Measurements from ENCODE around the gene AKAP13. TPM values are rescaled to one million over a fixed set of nuclear protein-coding genes. Genes with fewer than 3 reads are reported as not detected.
A peak's percentile ranks its signal among the peaks of the same experiment; 100 is the strongest.

The AKAP13 gene
- total RNA-seq, 4 donors from 2014 or later = 332 to 362 (median 351) TPM

DNA sequence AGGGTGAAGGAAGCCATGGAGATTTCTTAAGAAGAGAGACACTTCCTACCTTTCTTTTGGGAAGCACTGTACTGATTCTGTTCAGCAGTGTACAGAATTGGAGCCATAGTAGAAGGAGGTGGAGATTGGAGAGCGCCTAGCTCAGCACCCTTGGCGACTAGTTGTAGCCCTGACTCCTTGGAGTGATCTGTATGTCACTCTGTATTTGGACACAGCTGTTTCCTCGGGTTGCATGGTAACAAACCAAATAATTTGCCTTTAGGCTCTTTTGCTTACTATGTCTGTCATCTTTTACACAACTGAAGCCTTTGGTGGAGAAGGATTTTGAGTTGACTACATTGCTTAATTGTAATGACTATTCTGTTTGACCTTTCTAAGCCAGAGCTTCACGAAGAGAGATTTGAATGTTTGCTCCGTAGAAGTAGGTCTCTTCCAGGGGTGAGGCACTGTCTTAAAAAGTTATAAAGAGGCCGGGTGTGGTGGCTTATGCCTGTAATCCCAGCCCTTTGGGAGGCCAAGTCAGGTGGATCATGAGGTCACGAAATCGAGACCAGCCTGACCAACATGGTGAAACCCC lies 77.1 kb downstream of the AKAP13 start:
- no peak for TF ChIP-seq POLR2A (IDR thresholded peaks at IDR 0.05)
- no peak for TF ChIP-seq CTCF (IDR thresholded peaks at IDR 0.05)
- no peak for TF ChIP-seq EP300 (IDR thresholded peaks at IDR 0.05)
- no peak overlapping the region for H3K27ac ChIP-seq
- WGBS, 2 donors = 76 to 79% methylated on average over 8 of the region's 8 CpGs

GRCh38 chr15:85458764-85459163 lies 78.4 kb downstream of the AKAP13 start:
- TF ChIP-seq CTCF (IDR thresholded peaks at IDR 0.05) (no peak), EP300 (IDR thresholded peaks at IDR 0.05) (no peak), POLR2A (IDR thresholded peaks at IDR 0.05) (no peak)
- no peaks in the 10 kb centered on the region for H3K9me3 ChIP-seq
- no peaks in the 10 kb centered on the region for H3K27me3 ChIP-seq
- 71 to 100% methylated on average over 2 of the region's 2 CpGs for WGBS, 2 donors
- DNase-seq (ENCODE audit: low spot score in 2 of 2) = no peak
- H3K36me3 ChIP-seq = no peaks in the 10 kb centered on the region
- H3K27ac ChIP-seq = no peak overlapping the region
- no peak overlapping the region for H3K4me3 ChIP-seq
- H3K4me1 ChIP-seq = peaks cover 0 to 15% (median 3%) of the 10 kb centered on the region in 4 donors

More for the DNA sequence above, 77.1 kb downstream of the AKAP13 start:
- Histone ChIP-seq H3K36me3 (no peaks in the 10 kb centered on the region), H3K27me3 (no peaks in the 10 kb centered on the region), H3K4me3 (no peak overlapping the region), H3K4me1 (peaks cover 0 to 8% (median 4%) of the 10 kb centered on the region in 4 donors), H3K9me3 (no peaks in the 10 kb centered on the region)
- DNase-seq (ENCODE audit: low spot score in 2 of 2) = no peak

DNA sequence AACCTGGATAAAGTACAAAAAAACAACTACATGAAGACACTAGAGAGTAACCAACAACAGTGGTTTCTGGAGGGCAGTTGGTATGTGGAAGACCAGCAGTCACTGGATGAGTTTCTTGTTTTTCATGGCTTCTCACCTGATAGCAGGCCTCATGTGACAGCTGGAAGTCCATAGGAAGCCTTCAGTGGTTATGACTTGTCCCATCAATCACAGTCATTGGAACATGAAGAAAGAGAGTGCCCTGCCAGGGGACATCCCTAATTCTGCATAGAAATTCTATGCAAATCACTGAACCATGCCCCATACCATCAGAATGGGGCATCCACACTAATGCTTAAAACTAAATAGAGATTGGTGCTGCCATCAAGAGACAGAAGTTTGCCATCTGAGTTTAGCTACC lies 81.6 kb downstream of the AKAP13 start:
- no peaks in the 10 kb centered on the region for H3K27me3 ChIP-seq
- no peak overlapping the region for H3K4me3 ChIP-seq
- no peak for DNase-seq (ENCODE audit: low spot score in 2 of 2)
- TF ChIP-seq POLR2A (IDR thresholded peaks at IDR 0.05) = no peak
- no peak for TF ChIP-seq EP300 (IDR thresholded peaks at IDR 0.05)
- TF ChIP-seq CTCF (IDR thresholded peaks at IDR 0.05) = no peak
- H3K4me1 ChIP-seq = peaks cover 0 to 12% (median 5%) of the 10 kb centered on the region in 4 donors
- no peaks in the 10 kb centered on the region for H3K36me3 ChIP-seq
- no peaks in the 10 kb centered on the region for H3K9me3 ChIP-seq
- no peak overlapping the region for H3K27ac ChIP-seq

DNA sequence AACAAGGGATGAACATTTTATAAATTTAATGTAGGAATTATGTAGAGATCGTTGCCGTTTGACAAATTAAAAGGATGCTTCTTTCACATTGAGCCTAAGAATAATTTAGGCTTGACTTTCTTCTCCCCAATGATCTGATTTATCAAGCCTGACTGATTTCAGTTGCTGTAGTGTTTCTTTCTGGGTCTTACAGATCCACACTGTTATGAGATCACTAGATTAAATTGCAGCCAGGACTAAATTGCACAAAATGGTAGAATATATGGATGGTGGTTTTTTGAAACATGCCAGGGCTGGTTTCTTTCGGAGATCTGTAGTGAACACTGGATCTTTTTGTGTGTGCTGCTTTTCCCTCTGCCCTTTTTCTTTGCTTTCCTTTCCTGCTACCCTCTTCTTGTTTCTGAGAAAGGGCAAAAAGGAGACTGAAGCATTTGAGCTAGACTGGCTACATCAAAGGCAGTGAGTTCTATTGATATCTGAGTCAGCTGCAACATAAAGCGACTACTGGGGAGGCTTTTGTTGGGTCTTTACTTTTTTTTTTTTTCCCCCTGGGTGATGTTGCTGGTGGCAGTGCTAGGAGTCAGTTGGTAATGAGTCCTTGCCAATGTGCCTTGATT lies 83.0 kb downstream of the AKAP13 start:
- Histone ChIP-seq H3K36me3 (no peaks in the 10 kb centered on the region), H3K27me3 (no peaks in the 10 kb centered on the region), H3K4me1 (peaks cover 0 to 12% (median 5%) of the 10 kb centered on the region in 4 donors), H3K4me3 (no peak overlapping the region), H3K27ac (peak overlapping the region in 1 of 4 donors; percentile 40), H3K9me3 (no peaks in the 10 kb centered on the region)
- 67 to 70% methylated on average over 4 of the region's 4 CpGs for WGBS, 2 donors
- TF ChIP-seq CTCF (IDR thresholded peaks at IDR 0.05) = no peak
- TF ChIP-seq EP300 (IDR thresholded peaks at IDR 0.05) = no peak
- DNase-seq (ENCODE audit: low spot score in 2 of 2) = no peak

DNA sequence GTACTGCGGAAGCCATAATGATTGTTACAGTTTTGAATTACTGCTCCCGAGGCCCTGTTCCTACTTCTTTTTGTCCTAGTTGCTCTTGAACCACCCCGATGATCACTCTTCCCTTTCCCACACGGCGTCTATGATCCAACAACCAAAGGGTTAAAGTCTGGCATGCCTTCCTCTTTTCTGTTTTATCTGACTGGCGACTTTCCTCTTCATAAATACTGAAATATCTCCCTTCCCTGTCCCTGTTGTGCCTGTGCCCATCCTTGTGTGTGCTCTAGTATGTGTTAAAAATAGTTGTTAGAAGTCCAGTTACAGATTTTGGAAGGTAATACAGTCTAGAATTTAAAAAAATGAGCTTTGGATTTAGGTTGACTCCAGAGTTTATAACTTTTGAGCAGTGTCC lies 83.6 kb downstream of the AKAP13 start:
- 45 to 59% methylated on average over 6 of the region's 6 CpGs for WGBS, 2 donors
- no peaks in the 10 kb centered on the region for H3K27me3 ChIP-seq
- H3K9me3 ChIP-seq = no peaks in the 10 kb centered on the region
- TF ChIP-seq POLR2A (IDR thresholded peaks at IDR 0.05) (no peak), EP300 (IDR thresholded peaks at IDR 0.05) (no peak), CTCF (IDR thresholded peaks at IDR 0.05) (no peak)
- H3K36me3 ChIP-seq = no peaks in the 10 kb centered on the region
- H3K4me1 ChIP-seq = peaks cover 0 to 12% (median 5%) of the 10 kb centered on the region in 4 donors
- no peak for DNase-seq (ENCODE audit: low spot score in 2 of 2)
- peak overlapping the region in 1 of 4 donors; percentile 40 for H3K27ac ChIP-seq
- no peak overlapping the region for H3K4me3 ChIP-seq
